NCI-H1930 (cell line): ENCODE data around the gene TRAF7.
A peak's percentile ranks its signal among the peaks of the same experiment; 100 is the strongest.
"Not testable (repeated sequence)": the region's sequence is repeated elsewhere in the genome, so short reads cannot be mapped to it uniquely, and the experiment has no call there.

ENCODE experiments used
- DNase-seq, 2 experiments: peaks; one replicate each; lab custom pipeline; 2025; lab: John Stamatoyannopoulos, UW

TRAF7 gene

DNA sequence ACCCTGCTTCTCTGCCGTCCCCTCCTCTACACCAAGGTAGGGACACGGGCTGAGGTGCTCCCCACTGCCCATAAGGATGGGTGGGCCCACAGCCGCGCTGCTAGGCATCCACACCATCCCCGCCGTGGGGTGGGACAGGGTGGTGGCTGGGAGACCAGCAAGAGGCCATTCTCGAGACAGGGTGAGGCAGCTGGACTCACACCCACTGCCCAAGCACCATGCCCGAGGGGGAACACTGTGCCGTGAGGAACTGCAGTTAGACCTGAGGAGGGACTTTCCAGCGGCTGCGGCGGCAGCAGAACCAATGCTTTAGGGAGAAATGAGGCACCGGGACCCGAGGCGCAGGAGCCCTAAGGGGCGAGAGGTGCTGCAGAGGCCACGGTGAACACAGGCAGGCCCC lies 33.2 kb upstream of the TRAF7 start:
- no peak for DNase-seq

DNA sequence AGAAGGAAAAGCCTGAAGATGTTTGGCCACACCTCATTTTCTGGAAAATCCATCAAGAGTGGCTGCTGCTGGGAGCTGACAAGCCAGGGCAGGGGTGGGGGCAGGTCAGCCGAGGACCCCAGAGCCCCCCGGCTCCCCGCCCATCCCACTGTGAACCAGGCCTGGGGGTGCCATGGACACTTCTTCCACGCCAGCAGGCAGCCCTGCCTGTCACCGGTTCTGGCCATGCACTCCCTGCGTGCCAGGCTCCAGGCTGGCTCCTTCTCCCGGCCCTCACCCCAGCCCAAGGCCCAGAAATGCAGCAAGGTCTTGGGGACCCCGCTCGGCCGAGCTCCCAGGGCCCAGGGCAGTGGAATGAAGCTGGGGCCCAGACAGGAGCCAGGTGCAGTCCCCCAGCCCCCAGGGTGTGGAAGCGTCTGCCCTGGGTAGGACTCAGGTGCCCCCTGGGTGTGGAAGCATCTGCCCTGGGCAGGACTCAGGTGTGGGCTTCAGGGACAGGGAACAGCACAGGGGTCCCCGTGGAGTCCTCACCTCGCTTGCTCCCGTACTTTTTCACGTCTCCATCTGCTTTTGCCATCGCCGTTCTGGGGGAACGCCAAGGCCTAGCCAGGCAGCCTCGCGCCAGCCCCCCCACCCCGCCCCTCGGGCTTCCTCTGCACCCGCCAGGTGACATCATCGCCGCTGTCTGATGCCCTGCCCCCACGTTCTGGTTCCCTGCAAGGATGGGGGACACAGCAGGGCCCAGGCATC lies 32.5 kb upstream of the TRAF7 start:
- not testable (repeated sequence) for DNase-seq

DNA sequence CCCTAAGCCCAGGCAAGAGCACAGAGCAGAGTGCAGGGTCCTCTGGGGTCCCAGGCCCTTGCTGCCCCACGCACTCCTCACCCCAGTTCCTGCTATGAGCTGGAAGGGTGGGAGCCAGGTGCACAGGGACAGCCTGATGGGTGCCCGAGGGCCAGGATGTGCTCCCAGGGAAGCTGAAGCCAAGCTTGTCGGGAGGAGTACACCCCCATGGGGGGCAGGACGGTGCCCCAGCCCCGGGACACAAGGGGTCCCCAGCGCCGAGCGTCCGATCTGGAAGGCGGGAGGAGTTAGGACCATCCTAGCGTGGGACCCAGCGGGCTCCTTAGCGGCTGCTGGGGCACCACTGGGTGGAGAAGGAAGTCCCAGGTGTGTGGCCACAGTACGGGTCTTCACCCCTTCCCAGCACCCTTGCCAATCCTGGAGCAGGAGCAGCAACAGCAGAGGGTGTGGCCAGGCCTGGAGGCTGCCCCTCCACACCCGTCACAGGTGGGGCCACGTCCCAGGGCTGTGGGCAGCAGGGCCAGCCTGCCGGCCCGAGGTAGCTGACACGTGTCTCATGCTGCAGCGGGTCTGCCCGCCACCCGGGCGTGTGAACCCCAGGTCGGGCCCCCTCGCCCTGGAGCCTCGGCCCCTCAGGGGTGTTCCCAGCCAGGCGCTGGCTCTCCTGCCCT lies 31.7 kb upstream of the TRAF7 start:
- DNase-seq: not testable (repeated sequence)

DNA sequence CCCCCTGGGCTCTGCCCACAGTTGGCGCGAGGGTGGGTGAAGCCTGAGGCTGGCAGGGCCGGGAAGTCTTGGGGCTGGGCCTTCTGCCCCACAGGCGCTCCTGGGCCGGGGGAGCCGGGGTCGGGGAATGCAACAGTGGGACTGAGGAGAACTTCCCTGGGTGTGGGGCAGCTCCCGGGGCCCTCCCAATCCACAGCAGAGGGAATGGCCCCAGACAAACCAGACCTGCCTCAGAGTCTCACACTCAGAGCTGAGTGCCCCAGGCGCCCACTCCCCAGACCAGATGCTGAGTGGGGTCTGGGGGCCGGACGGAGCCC lies 31.2 kb upstream of the TRAF7 start:
- not testable (repeated sequence) for DNase-seq

DNA sequence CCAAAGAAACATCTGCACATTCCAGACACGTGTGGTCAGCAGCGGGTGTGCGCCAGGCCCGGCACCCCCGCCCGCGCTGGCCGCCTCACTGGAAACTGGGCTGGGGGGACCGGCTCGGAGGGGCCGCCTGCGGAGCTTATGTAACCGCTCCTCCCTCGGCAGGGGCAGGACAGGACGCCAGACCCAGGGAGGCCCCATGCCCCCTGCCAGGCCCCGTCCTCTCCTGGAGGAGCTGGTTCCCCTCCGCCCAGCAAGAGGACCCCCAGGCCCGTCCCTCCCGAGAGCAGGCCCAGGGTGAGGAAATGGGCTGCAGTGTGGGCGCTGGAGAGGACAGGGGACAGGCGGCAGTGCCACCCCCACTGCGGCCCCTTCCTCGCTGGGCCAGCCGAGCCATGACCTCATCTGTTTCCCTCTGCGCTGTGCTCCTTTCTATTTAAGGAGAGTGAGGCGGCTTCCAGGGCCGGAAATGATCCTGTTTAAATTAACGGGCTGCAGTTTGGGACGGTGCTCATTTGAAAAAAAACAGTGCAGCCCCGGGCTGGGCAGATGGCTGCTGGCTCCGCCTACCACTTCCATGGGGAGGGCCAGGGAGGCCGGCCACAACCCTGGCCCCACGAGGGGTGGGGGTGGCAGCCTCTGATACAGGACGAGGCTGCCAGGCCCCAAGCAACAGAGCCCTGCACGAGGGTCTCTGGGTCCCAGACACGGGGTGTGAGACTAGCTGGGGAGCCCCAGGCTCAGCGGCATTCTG lies 30.7 kb upstream of the TRAF7 start:
- DNase-seq: not testable (repeated sequence)

DNA sequence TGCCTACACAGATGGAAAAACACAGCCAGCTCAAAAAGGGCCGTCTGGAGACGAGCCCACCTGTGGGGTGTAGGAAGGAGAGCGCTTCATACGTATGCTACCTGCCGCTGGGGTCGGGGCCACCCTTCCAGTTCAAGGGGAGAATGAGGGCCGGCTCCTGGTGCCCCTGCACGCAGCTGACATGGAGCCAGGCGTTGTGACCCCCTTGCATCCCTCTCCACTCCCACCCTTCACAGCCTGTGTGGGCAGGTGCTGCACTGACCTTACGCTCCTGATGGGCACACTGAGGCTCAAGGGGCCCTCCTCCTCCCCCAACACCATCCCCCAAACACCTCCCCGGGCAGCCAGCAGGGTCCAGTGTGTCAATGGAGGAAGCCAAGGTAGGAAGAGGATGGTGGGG lies 30.0 kb upstream of the TRAF7 start:
- not testable (repeated sequence) for DNase-seq

DNA sequence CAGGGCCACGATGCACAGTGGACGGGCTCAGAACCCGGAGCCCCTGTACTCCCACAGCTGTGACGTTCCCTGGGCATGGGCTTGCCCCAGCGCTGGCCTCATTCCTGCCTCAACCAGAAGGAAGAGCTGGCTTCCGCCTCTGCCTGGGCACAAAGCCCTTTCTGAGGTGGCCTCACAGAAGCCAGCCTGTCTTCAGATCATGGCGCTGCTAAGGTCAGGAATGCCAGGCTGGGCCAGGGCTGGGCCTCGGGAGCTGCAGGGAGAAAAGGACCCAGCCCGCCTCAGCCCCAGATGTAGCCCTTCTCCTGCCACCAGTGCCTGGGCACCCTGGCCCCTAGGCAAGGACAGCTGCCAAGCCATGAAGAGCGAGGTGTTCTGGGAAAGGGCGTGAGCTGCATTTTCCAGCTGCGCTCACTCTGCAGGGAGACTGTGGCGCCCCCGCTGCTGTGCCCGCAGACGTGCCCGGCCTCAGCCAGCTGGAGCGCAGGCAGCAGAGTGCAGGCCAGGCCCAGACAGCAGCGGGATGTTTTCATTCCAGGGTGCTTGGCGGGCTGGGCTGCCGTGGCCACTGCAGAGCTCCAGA lies 29.3 kb upstream of the TRAF7 start:
- not testable (repeated sequence) for DNase-seq

DNA sequence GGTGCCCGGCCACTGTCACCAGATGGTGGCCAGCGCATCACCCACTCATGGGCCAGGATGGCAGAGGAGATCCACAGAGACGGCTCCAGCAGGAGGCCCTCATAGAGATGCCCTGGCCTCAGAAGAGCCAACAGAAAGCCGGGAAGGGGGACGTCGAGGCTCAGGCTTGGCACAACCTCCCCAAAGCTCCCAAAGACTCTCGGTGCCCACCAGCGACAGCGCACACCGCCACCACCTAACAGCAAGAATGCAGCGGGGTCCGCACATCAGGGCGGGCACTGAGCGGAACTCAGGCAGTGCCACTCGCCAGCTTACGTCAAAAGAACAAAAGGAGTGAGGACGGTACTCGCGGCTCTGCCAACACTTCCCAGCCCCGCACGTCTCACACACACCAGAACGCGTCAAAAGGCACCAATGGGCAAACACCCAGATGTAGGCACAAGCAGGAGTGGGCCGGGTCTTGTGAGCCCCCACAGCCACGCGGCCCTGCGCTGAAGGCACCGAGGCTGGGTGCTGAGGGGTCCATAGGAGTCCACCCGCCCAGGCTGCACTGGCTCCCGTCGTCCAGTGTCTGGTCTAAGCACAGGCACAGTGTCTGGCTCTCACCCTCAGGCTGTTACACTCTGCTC lies 28.5 kb upstream of the TRAF7 start:
- DNase-seq: not testable (repeated sequence)

DNA sequence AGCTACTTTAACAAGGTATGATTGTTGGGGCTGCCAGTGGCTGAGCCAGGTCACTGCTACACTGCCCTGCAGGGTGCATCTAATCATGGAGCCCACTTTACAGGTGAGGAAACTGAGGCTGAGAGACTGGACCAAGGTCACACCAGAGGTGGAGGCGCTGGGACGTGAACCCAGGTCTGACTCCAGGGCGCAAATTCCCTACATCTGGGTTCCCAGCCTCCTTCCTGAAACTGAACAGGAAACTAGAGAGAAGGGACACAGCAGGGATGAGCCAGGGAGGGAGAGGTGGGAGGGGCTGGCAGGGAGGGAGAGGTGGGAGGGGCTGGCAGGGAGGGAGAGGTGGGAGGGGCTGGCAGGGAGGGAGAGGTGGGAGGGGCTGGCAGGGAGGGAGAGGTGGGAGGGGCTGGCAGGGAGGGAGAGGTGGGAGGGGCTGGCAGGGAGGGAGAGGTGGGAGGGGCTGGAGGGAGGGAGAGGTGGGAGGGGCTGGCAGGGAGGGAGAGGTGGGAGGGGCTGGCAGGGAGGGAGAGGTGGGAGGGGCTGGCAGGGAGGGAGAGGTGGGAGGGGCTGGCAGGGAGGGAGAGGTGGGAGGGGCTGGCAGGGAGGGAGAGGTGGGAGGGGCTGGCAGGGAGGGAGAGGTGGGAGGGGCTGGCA lies 27.8 kb upstream of the TRAF7 start:
- not testable (repeated sequence) for DNase-seq

DNA sequence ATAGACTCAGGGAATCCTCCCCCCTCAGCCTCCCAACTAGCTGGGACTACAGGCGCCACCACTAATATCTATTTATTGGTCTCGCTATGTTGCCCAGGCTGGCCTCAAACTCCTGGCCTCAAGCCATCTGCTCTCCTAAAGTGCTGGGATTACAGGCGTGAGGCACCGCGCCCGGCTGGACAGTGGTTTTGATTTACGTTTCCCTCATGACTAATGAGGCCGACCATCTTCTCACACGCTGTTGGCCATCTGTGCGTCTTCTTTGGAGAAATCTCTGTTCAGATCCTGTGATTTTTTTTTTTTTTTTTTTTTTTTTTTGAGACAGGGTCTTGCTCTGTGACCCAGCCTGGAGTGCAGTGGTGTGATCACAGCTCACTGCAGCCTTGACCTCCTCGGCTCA lies 26.3 kb upstream of the TRAF7 start:
- DNase-seq: not testable (repeated sequence)

DNA sequence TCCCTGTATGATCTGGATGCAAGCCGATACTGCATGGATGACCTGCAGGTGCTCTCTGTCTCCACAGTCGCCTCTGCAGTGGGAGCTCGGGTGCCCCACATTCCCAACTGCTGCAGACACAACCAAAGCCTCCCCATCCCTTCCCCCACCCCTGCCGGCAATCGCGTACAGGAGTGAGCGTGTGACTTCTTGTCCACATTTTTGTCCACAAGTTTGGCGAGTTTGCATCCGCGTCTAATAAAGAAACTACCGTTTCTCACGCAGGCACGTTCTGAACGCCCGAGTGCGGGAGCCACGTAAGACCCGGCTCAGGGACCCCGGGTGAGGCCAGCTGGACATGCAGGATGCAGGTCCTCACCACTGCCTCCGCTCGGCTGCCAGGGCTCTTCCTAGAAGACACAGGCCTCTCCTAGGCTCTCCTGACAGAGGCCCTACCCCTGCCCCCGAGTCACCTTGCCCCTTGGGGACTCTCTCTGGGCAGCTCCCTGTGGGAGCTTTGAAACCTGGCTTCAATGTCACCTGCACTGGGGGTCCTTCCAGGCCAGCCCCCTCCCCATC lies 25.6 kb upstream of the TRAF7 start:
- DNase-seq: not testable (repeated sequence)

DNA sequence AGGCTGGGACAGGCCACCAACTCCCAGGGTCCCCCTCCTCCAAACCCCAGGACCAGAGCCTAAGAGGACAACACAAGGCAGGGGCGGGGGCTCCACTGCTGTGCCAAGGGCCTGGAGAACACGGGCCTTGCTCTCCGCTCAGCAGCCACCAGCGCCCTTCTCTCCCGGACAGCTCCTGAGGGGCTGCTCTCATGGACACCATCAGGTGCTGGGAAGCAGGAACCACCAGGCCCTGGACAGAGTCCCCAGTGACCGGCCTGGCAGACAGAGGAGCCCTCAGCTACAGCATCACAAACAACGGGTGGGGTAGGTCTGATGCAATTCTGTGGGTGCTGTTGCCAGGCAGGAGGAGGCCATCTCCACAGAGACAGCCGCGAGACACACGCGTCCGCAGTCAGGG lies 21.8 kb upstream of the TRAF7 start:
- DNase-seq: not testable (repeated sequence)

DNA sequence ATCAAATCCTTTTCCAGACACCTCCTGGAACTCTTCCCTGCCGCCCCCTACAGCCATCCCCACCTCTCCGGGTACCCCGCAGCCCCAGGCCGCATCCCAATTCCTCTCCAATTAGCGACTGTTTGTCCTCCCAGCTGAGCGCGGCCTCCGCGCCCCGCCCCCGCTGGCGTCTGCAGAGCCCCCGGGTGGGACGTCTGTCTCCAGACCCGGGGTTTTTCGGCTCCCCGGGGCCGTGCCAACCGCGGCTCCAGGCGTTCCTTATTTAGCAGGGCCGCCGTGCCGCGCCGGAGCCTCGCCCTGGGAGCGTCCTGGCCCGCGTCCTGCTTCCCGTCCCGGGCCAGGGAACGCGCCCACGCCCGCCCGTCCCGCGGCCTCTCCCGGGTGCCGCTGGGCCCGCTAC lies 20.5 kb upstream of the TRAF7 start:
- DNase-seq: not testable (repeated sequence)

DNA sequence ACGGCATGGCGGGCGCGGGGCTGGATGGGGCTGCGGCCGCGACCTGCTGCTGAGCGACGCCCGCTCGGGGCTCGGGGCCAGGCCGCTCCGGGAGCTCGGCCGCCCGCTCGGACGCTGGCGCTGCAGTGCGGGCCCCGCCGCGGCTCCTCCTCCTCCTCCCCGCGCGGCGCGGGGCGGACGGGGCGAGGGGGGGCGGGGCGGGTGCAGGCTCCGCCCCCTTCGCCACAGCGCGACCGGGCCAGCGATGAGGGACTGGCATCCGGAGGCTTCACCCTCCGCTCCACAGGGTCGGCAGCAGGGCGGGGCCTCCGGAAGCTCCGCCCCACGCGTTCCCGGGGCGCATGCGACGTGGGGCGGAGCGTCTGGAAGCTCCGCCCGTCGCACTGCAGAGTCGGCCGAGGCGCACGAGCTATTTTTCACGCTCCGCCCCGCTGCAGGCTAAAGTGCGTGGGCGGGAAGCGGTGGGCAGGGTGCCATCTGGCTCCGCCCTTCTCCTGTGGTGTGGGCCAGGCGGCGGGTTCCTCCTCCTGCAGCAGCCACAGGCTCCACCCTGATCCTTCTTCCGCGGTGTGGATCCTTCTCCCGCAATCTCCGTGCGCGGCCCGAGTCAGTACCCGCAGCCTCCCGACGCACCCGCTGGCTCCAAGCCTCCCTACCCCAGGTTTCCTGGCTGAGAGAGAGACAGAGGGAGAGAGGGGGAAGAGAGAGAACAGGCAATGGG lies 19.7 kb upstream of the TRAF7 start, which contains the start of gene PKD1:
Gene PKD1, minus strand, starts transcription at position 129 of the 721 bp plus-strand sequence. CDS start 209 bp downstream, outside the sequence.
- DNase-seq: peak; percentile 89 to 91

DNA sequence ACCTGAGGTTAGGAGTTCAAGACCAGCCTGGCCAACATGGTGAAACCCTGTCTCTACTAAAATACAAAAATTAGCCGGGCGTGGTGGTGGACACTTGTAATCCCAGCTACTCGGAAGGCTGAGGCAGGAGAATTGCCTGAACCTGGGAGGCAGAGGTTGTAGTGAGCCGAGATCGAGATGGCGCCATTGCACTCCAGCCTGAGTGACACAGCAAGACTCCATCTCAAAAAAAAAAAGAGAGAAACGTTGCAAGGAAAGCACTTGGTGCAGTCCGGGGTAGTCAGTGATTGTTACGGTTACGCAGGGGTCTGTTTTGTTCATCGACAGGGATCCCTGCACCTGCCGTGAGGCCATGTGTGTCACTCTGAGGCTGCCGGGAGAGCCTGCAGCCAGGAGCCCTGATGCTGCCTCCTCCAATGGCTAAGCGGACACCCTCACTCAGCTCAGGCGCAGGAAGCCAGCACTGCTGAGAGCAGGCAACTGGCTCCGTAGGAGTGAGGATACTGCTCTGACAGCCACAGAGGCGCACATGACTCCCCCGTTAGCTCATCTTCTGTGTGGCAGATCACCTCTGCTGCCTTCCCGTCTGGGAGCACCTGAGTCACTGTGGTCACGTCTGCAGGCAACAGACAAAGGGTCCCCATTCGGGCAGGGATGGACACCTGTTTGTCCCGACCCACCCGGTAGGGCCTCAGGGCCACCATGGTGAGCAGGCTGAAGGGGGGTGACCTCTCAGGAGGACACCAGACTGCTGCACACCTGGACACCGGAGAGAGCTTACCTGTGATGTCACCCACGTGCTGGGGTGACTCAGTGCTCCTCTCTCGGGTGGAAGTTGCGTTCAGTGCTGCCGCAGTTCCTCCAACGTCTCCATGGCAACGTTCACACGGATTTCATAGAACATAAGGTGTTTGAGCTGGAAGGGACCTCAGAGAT lies 12.4 kb upstream of the TRAF7 start:
- no peak for DNase-seq

DNA sequence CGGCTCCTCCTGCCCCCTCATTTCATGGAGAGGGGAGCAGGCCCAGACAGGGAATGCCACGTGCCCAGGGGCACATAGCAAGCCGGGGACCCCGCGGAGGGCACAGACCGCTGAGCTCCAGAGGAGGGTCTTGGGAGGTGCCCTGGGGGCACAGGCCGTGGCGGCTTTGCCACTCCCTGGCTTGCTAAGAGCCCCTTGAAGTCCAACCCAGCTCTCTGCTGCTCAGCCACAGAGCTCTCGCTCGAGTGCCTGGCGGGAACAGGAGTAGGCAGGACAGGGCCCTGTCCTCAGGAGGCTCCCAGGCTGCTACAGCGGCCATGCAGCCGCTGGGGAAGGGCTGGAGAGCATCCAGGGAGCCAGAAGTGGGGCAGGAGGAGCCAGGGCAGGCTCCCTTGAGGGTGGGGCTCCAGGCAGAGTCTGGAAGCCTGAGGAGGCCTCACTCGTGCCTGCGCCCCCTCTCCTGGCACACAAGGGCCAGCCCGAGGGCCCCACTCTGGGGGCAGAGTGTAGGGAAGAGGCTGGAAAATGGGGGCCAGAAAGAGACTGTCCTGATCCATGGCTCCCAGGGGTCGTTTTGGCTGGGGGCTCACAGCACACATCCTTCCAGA lies 11.6 kb upstream of the TRAF7 start:
- DNase-seq: no peak

DNA sequence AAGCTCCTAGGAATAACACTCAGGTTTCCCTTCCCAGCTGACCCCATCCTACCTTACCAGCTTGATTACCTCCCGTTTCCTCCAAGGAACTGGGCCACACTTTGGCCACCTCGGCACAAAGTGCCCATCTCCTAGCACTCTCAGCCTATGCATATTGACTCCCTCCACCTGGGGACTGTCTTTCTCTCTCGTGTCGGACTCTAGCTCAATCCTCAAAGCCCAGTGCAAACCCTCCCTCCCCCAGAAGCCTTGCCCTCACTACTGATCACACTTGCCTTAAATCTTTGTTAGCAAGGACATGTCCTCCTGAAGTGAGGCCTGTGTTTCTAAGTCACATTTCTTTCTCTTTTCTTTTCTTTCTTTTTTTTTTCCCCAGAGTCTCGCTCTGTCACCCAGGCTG lies 9.7 kb upstream of the TRAF7 start:
- no peak for DNase-seq

DNA sequence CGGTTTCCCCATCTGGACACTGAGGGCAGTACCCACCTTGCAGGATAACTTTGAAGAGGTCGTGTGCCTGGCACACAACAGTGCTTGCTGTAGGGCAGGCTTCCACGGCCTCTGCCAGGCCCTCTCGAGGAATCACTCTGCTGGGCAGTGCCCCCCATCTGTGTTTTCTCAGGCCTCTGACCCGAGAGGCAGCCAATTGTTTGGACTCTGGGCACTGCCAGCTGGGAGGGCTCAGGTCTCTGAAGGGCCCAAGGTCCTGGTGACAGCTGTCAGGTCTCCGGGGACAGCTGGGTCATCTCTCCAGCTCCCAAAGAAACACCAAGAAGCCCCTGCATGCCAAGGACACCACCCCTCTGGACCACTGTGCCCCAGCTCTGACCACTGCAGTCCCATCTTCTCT lies 8.2 kb upstream of the TRAF7 start:
- no peak for DNase-seq
